ENCODE data around the gene ZNF236.

- TF ChIP-seq REST (IDR thresholded peaks at IDR 0.05) (no peak), CTCF (IDR thresholded peaks at IDR 0.05; ENCODE audit: low read depth, low read length, missing input control) (no peak), SP1 (IDR thresholded peaks at IDR 0.05) (peak; percentile 10), RAD21 (IDR thresholded peaks at IDR 0.05) (no peak), HNF4A (conservative IDR thresholded peaks at IDR 0.05) (no peak), MAX (IDR thresholded peaks at IDR 0.05) (no peak)
Measured at GRCh38 chr18:76988031-76988826, 165.9 kb downstream of the ZNF236 start.

Data from liver (tissue), 3 donors.